Epidermal melanocyte (primary cell): ENCODE measurements around the gene CERS6.
A peak's percentile ranks its signal among the peaks of the same experiment; 100 is the strongest.

Experiments
- DNase-seq: peaks from one replicate; pipeline ENCODE4 v3.0.0; 2011; ENCODE audit warnings: low spot score; ENCODE audit not compliant: insufficient read length

Gene CERS6

DNA sequence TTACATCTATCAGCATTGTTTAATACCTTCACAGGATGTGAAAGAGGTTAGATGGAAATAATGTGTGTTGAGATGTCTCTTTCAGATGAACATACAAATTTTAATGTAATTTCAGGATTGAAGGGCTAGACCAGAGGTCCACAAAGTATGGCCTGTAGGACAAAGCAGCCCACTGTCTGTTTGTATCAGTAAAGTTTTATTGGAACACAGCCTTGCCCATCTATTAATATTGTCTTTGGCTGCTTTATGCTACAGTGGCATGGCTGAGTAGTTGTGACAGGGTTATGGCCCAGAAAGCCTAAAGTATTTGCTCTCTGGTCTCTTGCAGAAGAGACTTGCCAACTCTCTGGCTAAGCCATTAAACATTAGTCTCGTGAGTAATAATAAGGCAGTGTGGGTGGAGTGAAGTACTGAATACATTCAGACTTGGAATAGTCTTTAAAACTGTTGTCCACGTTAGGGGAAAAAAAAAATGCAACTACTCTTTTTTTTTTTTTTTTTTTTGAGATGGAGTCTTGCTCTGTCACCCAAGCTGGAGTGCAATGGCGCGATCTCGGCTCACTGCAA, 271.9 kb downstream of the CERS6 start:
- DNase-seq = no peak

DNA sequence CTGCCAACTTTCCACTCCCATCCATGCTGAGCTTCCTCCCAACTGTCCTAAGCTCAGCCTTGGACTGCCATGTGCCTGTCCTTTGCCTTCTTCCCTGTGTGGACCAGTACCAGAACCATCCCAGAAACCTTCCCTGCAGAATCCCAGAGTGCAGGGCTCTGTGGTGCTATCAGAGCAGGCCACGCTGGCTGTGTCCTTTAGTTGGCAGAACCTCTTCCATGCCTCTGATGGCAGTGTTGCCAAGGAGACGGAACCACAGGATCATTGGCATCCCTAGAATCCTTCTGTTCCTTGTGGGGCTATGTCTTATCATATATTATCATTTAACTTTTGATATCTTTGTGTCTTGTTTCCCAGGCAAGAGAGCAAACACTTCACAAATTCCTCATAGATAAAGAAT, 273.4 kb downstream of the CERS6 start:
- DNase-seq = no peak

DNA sequence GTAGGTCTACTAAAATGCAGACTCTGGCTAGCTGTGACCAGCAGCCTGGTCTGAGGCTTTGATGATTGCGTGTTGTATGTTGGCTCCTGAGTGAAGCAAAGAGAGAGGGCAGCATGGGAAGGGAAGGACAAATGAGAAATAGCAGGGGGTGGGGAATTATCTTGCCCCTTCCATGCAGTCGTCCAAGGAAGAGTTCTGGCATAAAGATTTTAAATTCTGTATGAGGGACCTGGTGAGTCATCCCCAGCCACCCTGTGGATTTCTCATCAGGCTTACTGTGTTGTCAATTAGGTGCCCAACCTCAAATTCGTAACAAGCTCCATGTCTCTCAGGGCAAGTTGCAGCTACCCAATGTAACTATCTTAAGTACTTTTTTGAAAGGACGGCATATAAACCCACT, 274.3 kb downstream of the CERS6 start:
- no peak for DNase-seq

GRCh38 chr2:168731002-168731401, 274.9 kb downstream of the CERS6 start:
- no peak for DNase-seq

GRCh38 chr2:168731616-168732015, 275.5 kb downstream of the CERS6 start:
- no peak for DNase-seq

- DNase-seq = no peak
Observed at GRCh38 chr2:168732100-168732499, 276.0 kb downstream of the CERS6 start.

DNA sequence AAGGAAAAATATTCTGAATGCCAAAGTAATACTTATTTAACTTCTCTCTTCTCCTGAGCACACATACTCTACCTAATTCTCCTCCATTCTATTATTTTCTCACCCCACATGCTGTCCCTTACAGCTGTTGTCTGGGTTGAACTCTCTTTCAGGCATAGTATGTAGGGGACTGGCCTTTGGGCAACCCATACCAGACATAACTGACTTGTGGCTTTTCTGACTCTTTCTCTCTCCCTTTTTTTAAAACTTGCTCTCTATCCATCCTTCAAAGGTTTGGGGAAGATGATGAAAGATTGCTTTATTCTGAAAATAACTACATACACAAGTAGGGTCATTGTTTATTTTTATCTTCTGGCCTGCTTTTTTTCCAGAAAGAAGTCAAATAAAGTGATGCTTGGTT, 276.4 kb downstream of the CERS6 start:
- no peak for DNase-seq

DNA sequence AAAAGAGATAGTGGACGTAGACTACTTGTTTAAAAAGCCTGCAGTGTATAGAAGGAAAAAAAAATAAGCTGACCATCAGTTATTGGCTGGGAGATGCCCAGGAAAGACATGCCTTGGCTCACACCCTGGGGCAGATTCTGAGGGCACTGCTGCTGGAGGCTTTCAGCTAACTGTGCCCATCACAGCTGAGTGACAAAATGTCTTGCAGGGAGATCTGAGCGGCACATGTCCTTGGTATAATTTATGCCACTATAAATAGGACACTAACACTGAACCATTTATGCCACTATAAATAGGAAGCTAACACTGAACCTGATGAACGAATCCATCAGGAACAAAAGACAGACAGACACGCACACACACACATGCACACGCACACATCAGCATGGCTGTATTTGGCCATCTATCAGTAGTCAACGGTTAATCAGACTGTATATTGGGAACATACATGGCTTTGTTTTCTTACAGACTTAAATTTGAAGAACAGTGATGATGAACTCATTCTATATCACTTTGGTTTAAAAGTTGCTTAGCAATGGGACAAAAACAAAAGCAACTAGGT, 278.2 kb downstream of the CERS6 start:
- DNase-seq = no peak

DNA sequence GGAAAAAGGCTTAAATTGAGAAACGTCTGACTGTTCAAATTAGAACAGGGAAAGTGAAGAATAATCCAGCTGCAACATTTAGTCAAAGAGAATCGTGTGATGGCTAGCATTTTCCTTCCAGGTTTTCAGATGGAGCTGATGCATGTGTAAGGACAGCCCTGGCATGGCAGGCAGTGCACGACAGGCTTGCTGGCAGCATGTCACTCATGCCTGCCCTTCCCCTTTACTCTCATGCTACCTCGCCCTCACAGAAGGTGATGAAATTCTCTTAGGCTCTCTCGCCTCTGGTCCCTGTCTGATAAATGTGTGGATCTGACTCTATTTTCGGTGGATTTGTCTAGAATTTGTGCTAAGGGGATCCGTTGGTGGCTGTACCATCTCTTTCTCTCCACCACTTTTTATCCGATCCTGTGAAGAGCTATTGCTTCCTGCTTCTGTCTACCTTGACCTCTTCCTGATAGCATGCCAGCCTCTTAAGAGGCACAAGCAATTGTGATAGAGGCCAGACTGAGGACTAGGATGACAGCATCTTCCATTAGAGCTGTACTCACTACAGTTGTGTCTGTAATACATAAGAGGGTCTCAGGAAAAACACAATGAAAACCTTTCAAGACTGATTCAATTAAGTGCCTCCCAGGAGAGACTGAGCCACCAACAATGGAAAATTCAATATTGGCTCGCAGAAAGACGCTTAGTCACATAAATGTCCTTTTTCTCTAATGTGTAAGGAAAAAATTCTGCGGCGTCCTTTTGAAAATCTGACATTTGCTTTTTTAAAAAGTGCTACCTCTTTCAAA, 280.8 kb downstream of the CERS6 start:
- no peak for DNase-seq

- DNase-seq = no peak
Observed at GRCh38 chr2:168738062-168738461, 282.0 kb downstream of the CERS6 start.

GRCh38 chr2:168740360-168740759, 284.3 kb downstream of the CERS6 start:
- no peak for DNase-seq

DNA sequence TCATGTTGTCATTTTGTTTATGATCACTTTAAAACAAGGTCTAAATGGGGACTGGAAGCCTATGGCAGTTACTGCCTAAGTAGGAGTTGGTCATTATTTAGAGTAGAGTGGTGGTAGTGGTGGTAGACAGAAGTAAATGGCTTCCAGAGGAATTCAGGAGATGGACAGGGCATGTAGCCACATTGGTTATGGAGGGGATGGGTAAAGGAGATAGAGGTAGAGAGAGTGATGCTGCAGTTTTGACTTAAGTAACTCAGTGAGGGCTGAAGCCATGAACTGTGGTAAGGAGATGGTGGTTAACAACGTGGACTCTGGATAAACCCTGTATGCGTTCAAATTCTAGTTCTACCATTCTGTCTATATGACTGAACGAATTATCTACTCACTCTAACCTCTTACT, 284.7 kb downstream of the CERS6 start:
- DNase-seq = no peak

- no peak for DNase-seq
Observed at GRCh38 chr2:168742258-168742932, 286.3 kb downstream of the CERS6 start.

DNA sequence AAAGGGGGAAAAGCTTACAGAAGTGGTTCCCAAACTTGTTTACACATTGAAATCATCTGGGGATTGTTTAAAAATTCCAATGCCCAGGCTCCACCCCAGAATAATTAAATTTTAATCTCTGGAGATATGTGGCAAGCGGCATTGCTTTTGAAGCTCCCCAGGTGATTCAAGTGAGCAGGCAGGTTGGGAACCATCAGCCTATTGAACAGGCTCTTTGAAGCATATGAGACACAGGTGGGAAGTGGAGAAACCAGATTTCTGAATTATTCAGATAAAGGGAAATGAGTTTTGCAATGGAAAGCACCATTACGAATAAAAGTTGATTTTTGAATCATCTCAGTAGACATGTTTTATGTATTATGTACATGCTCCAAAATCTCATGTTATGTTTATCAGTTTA, 288.8 kb downstream of the CERS6 start:
- DNase-seq = no peak

- no peak for DNase-seq
Observed at GRCh38 chr2:168748461-168748860, 292.4 kb downstream of the CERS6 start.

DNA sequence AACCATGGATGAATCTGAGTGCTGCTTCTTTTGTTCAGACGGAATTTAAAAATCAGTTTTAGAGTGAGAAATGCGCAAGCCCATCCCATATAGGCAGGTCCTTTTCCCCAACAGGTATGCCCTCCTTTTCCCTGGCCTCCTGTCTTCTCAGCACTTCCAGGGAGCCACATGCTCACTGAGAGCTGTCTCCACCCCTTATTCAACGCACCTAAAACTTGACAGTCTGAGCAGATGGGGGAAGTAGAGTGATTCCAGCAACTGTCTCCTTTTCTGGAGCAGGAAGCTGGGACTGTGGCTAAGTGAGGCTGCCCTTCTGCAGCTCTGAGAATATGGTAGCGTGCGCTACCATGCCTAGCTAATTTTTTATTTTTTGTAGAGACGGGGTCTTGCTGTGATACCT, 293.2 kb downstream of the CERS6 start:
- no peak for DNase-seq

DNA sequence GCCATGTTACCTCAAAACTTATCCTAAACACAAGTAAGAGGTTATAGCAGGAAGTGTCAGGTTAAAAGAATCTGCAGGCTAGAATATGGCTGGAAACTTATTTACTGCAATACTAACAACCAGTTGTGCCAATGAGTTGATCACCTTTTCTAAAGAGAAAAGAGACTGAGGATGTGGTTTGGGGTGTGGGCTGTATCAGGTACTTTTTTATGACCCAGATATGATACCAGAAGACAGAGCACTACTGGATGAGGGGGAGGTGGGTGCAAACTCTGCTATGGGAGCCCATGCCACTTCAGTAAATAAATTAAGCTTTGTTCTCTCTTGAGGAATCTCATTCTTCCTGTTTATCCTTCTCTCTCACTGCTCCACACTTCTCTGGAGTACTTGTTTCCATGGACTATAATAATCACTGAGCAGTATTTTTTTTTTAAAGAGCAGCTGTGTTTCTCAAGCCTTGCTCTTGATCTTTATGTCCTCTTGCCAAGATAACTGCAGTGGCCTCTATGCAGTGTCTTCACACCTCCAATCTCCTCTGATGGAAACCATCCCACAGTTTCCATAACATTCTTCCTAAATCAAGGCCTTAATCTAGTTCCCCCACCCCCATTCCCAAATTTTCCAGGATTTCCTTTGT, 295.1 kb downstream of the CERS6 start:
- no peak for DNase-seq

- no peak for DNase-seq
Observed at GRCh38 chr2:168752361-168752760, 296.3 kb downstream of the CERS6 start.

DNA sequence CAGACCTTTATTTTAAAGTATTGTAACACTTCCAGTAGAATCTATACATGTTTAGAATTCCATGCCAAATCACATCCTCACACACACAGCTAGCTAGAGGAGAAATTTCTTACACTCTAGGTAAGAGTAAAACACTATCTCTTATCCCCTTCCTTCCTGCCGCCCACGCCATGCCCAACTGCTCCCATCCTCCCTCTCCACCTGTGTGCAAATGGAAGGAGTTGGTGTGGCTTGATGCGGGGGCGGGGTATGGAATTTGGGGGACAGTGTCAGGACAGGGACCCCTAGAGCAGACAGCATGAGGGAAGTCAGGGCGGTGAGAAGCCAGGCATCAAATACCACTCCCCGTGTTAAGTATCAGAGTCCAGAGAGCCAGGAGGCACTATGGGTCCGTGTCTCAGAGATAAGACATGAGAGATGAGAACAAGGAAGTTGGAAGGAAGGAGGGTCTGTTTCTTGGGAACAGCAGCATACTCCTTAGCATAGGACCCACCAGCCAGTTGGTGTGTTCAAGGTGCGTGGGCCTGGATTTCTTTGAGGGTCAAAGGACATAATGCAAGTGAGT, 297.8 kb downstream of the CERS6 start:
- DNase-seq = no peak

DNA sequence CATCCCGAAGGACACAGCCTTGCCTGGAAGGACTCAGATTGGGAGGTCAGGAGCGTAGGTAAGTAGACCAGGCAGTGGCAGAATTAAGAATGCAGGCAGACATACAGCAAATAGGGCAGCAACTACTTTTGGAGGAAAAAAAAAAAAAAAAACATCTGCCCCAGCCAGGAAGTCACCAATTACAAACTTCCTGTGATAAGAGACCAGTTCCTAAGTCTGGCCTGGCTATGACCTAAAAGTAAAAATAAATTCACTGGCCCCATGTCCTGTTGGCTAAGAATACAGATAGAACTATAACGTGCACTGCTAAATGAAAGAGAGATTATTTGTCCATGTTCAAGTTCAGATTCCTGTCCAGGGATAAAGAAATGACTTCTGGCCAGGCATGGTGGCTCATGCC, 301.2 kb downstream of the CERS6 start:
- DNase-seq = no peak

GRCh38 chr2:168758970-168759820, 303.1 kb downstream of the CERS6 start:
- peak; percentile 55 for DNase-seq
